Ishikawa (cell line): ENCODE measurements around the gene MECR.

Experiments used
- CEBPB ChIP-seq: IDR thresholded peaks from 2 replicates; pipeline ENCODE4 v1.6.1; 2012
- EGR1 ChIP-seq: IDR thresholded peaks from 2 replicates; pipeline ENCODE4 v1.6.1; 2012
- EP300 ChIP-seq: IDR thresholded peaks from 2 replicates; pipeline ENCODE4 v1.6.1; 2012; ENCODE audit warnings: borderline replicate concordance
- RAD21 ChIP-seq: IDR thresholded peaks from 2 replicates; pipeline ENCODE4 v1.6.1; 2012; ENCODE audit warnings: low read depth
- TCF12 ChIP-seq: IDR thresholded peaks from 2 replicates; pipeline ENCODE4 v1.6.1; 2012; ENCODE audit warnings: low read depth
- TEAD4 ChIP-seq: IDR thresholded peaks from 2 replicates; pipeline ENCODE4 v1.6.1; 2012
- TF ChIP-seq, protein P1 (sequence below): IDR thresholded peaks from 2 replicates; pipeline ENCODE4 v1.6.1; 2012; ENCODE audit warnings: low read depth, mild to moderate bottlenecking
- TF ChIP-seq, protein P2 (sequence below): IDR thresholded peaks from 2 replicates; pipeline ENCODE4 v1.6.1; 2012

DNA sequence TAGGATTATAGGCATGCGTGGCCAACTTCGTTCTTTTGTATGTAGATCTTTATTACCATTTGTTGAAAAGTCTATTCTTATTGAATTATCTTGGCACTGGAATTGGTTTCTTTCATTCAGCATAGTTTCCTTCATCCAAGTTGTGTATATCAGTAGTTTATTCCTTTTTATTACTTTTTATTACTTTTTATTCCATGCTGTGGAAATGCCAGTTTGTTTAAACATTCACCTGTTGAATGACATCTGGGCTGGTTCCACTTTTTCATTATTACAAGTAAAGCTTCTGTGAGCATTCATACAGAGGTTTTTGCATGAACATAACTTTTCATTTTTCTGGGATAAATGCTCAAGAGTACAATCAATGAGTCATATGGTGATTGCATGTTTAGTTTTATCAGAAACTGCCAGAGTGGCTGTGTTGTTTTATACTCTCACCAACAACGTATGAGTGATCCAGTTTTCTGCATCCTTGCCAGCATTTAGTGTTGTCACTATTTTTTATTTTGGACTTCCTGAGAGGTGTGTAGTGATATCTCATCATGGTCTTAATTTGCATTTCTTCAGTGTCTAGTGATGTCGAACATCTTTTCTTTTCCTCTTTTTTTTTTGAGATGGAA is 34.1 kb upstream of the MECR start:
- TF ChIP-seq RAD21 (no peak), TCF12 (no peak), TEAD4 (no peak), CEBPB (no peak), EP300 (no peak), EGR1 (no peak)
- TF ChIP-seq, protein P1, sequence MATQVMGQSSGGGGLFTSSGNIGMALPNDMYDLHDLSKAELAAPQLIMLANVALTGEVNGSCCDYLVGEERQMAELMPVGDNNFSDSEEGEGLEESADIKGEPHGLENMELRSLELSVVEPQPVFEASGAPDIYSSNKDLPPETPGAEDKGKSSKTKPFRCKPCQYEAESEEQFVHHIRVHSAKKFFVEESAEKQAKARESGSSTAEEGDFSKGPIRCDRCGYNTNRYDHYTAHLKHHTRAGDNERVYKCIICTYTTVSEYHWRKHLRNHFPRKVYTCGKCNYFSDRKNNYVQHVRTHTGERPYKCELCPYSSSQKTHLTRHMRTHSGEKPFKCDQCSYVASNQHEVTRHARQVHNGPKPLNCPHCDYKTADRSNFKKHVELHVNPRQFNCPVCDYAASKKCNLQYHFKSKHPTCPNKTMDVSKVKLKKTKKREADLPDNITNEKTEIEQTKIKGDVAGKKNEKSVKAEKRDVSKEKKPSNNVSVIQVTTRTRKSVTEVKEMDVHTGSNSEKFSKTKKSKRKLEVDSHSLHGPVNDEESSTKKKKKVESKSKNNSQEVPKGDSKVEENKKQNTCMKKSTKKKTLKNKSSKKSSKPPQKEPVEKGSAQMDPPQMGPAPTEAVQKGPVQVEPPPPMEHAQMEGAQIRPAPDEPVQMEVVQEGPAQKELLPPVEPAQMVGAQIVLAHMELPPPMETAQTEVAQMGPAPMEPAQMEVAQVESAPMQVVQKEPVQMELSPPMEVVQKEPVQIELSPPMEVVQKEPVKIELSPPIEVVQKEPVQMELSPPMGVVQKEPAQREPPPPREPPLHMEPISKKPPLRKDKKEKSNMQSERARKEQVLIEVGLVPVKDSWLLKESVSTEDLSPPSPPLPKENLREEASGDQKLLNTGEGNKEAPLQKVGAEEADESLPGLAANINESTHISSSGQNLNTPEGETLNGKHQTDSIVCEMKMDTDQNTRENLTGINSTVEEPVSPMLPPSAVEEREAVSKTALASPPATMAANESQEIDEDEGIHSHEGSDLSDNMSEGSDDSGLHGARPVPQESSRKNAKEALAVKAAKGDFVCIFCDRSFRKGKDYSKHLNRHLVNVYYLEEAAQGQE, result no peak
- TF ChIP-seq, protein P2, sequence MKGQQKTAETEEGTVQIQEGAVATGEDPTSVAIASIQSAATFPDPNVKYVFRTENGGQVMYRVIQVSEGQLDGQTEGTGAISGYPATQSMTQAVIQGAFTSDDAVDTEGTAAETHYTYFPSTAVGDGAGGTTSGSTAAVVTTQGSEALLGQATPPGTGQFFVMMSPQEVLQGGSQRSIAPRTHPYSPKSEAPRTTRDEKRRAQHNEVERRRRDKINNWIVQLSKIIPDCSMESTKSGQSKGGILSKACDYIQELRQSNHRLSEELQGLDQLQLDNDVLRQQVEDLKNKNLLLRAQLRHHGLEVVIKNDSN, result no peak
